Caco-2 (cell line): ENCODE measurements around the gene APPL1. TPM values are rescaled to one million over a fixed set of nuclear protein-coding genes. Genes with fewer than 3 reads are reported as not detected.

Source experiments
- BruUV-seq: library from RNA; stranded (reverse); fragments of 400-500 nt; replicated peaks from 2 replicates; lab custom pipeline; 2021; lab: Mats Ljungman, UMichigan
- CTCF ChIA-PET: fragments of 300-600 bp; sonication (Branson Sonifier 250); formaldehyde crosslinking; loops from one replicate; lab custom pipeline; 2022; ENCODE audit warnings: antibody characterized with exemption; lab: Charles Lee
- POLR2A ChIA-PET: fragments of 300-600 bp; sonication (Branson Sonifier 250); formaldehyde crosslinking; loops from one replicate; lab custom pipeline; 2022; ENCODE audit warnings: antibody characterized with exemption; lab: Charles Lee
- DNase-seq, 2 experiments: peaks; one replicate each; pipeline versions ENCODE4 v3.0.0 to v3.0.0-alpha.2; 2020 to 2022
- H3K27me3 ChIP-seq: replicated peaks from 2 replicates; pipeline ENCODE4 v1.6.0; 2011; ENCODE audit warnings: low read length; ENCODE audit not compliant: control insufficient read depth, insufficient read depth
- H3K36me3 ChIP-seq: 2 replicates; pipeline ENCODE4 v1.5.1; 2011; ENCODE audit warnings: low read length; ENCODE audit not compliant: control insufficient read depth, insufficient read depth
- H3K4me1 ChIP-seq: fragments of 250-450 bp; sonication (Bioruptor Pico); 2 replicates; pipeline ENCODE4 v1.5.1; 2020; ENCODE audit warnings: mild to moderate bottlenecking
- H3K4me3 ChIP-seq: 2 replicates; pipeline ENCODE4 v1.5.1; 2011; ENCODE audit warnings: low read depth, mild to moderate bottlenecking, control low read depth, low read length
- H3K9me3 ChIP-seq: fragments of 250-450 bp; sonication (Bioruptor Pico); 2 replicates; pipeline ENCODE4 v1.5.1; 2020; ENCODE audit warnings: mild to moderate bottlenecking, moderate library complexity
- H3K27ac Mint-ChIP-seq: one replicate; pipeline ENCODE4 v1.8.0; 2022; ENCODE audit warnings: mixed read lengths; ENCODE audit not compliant: unreplicated experiment
- H3K27me3 Mint-ChIP-seq: one replicate; pipeline ENCODE4 v1.8.0; 2022; ENCODE audit warnings: mixed read lengths; ENCODE audit not compliant: insufficient read depth, unreplicated experiment
- H3K36me3 Mint-ChIP-seq: one replicate; pipeline ENCODE4 v1.8.0; 2022; ENCODE audit warnings: mild to moderate bottlenecking, mixed read lengths; ENCODE audit not compliant: insufficient read depth, unreplicated experiment
- H3K4me1 Mint-ChIP-seq: one replicate; pipeline ENCODE4 v1.8.0; 2022; ENCODE audit warnings: low read depth, mixed read lengths; ENCODE audit not compliant: unreplicated experiment
- H3K4me3 Mint-ChIP-seq: one replicate; pipeline ENCODE4 v1.8.0; 2022; ENCODE audit warnings: mild to moderate bottlenecking, moderate library complexity, mixed read lengths; ENCODE audit not compliant: unreplicated experiment
- H3K9me3 Mint-ChIP-seq: one replicate; pipeline ENCODE4 v1.8.0; 2022; ENCODE audit warnings: mixed read lengths; ENCODE audit not compliant: unreplicated experiment
- intact Hi-C: fragments of 100-400 bp; cut with micrococcal nuclease; formaldehyde crosslinking; loops from one replicate; pipeline ENCODE4 v1.10.0; 2022; ENCODE audit not compliant: unreplicated experiment
- total RNA-seq: library from RNA; stranded (reverse); gene quantifications from 2 replicates; pipeline ENCODE4 v1.2.3, GENCODE V29; 2022
- TF ChIP-seq, protein P1 (sequence below), 2 experiments: fragments of 200-600 bp in 1 of 2; IDR thresholded peaks; 1 replicate in 1 of 2; 2 replicates in 1 of 2; pipeline versions ENCODE4 v1.5.1 to v1.8.0; 2011 to 2022; ENCODE audit warnings: antibody characterized with exemption in 1 of 2, control low read depth in 1 of 2, inconsistent platforms in 1 of 2, low read depth in 1 of 2, low read length in 1 of 2, mild to moderate bottlenecking in 1 of 2, moderate library complexity in 1 of 2; ENCODE audit not compliant: insufficient read depth in 1 of 2, severe bottlenecking in 1 of 2, unreplicated experiment in 1 of 2

APPL1 gene
- total RNA-seq, 1 experiment from 2014 or later = 40.7 TPM

DNA sequence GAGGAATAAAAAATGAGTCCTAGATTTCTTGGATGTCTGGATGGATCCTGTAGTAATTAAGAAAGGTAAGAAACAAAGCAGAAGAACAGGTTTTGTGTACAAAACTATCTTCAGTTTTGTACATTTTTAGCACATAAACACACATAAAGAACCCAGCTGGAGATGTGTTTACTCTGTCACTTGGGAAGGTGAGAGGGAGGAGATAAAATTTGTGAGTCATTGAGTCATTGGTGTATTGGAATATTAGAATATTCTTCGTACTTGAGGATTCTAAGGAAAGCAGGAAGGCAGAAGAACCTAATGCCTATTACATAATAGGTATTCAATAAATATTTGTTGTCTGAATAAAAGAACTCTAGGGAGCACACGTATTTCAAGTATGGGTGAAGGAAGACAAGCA is 17.4 kb downstream of the APPL1 start:
- no peaks in the 10 kb centered on the region for H3K9me3 Mint-ChIP-seq
- H3K27ac Mint-ChIP-seq = no peak overlapping the region
- intact Hi-C loops = no loop called here
- DNase-seq = no peak
- H3K4me1 Mint-ChIP-seq = peaks cover 15% of the 10 kb centered on the region
- CTCF ChIA-PET = interaction anchor here (0.5 to 0.7 kb wide), 2 partner anchors 17 to 147 kb away, joined by 3 read pairs; no protein-coding TSS in a partner anchor
- H3K36me3 Mint-ChIP-seq = peaks cover 32% of the 10 kb centered on the region
- H3K4me3 Mint-ChIP-seq = no peak overlapping the region
- H3K27me3 Mint-ChIP-seq = no peaks in the 10 kb centered on the region
- Histone ChIP-seq H3K4me1 (peaks cover 12% of the 10 kb centered on the region), H3K9me3 (no peaks in the 10 kb centered on the region), H3K36me3 (no peaks in the 10 kb centered on the region; the same call in 1 of the 2 replicates), H3K27me3 (no peaks in the 10 kb centered on the region), H3K4me3 (no peak overlapping the region)
- POLR2A ChIA-PET = no interaction called here
- TF ChIP-seq, protein P1, sequence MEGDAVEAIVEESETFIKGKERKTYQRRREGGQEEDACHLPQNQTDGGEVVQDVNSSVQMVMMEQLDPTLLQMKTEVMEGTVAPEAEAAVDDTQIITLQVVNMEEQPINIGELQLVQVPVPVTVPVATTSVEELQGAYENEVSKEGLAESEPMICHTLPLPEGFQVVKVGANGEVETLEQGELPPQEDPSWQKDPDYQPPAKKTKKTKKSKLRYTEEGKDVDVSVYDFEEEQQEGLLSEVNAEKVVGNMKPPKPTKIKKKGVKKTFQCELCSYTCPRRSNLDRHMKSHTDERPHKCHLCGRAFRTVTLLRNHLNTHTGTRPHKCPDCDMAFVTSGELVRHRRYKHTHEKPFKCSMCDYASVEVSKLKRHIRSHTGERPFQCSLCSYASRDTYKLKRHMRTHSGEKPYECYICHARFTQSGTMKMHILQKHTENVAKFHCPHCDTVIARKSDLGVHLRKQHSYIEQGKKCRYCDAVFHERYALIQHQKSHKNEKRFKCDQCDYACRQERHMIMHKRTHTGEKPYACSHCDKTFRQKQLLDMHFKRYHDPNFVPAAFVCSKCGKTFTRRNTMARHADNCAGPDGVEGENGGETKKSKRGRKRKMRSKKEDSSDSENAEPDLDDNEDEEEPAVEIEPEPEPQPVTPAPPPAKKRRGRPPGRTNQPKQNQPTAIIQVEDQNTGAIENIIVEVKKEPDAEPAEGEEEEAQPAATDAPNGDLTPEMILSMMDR (IDR thresholded peaks at IDR 0.05; ENCODE audit: insufficient read depth in 1 of 2, low read depth in 1 of 2, low read length in 1 of 2, severe bottlenecking in 1 of 2, unreplicated experiment in 1 of 2) = no peak
- BruUV-seq = no TSS peak

DNA sequence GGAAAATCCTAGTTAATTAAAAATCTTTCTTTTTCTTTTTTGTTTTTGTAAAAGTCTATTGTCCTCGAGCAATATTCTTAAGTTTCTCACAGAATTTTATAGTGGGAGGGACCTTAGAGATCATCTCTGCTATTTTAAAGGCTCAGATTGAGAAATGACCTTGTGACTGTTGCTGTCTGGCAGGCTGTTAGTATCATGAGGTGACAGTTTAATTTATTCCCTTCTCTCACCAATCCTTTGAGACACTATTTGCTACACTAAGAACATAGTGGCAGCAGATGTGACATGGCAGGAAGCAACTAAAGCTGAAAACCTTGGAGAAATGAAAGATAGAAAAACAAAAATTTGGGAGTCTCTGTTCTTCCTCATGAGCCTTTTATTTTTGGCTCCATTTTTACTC is 24.9 kb downstream of the APPL1 start:
- H3K27ac Mint-ChIP-seq = no peak overlapping the region
- ChIA-PET POLR2A (no interaction called here), CTCF (no interaction called here)
- H3K9me3 Mint-ChIP-seq = no peaks in the 10 kb centered on the region
- peaks cover 5% of the 10 kb centered on the region for H3K4me1 Mint-ChIP-seq
- no peak for DNase-seq
- peaks cover 21% of the 10 kb centered on the region for H3K36me3 Mint-ChIP-seq
- H3K9me3 ChIP-seq = no peaks in the 10 kb centered on the region
- no peak overlapping the region for H3K4me3 ChIP-seq
- no peaks in the 10 kb centered on the region for H3K4me1 ChIP-seq
- TF ChIP-seq, protein P1 (IDR thresholded peaks at IDR 0.05; ENCODE audit: insufficient read depth in 1 of 2, low read depth in 1 of 2, low read length in 1 of 2, severe bottlenecking in 1 of 2, unreplicated experiment in 1 of 2) = no peak
- intact Hi-C loops = no loop called here
- BruUV-seq = no TSS peak
- no peak overlapping the region for H3K4me3 Mint-ChIP-seq
- no peaks in the 10 kb centered on the region for H3K36me3 ChIP-seq
- no peaks in the 10 kb centered on the region for H3K27me3 ChIP-seq
- H3K27me3 Mint-ChIP-seq = no peaks in the 10 kb centered on the region

DNA sequence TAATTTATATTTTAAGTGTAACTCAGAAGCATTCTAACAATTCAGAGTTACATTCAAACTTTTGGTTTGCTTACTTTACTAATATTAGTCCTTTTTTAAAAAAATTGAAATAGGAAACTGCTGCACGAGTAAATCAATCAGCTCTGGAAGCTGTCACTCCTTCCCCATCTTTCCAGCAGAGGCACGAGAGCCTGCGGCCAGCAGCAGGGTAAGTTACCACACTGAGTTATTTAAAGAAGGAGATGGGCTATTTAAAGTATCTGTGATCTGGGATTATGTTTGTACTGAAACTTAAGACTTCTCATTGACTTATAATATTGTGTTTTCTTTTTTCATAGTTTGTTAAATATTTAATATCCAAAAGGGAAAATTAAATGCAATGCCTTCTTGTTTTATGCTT is 29.3 kb downstream of the APPL1 start:
- H3K36me3 Mint-ChIP-seq = peaks cover 42% of the 10 kb centered on the region
- ChIA-PET CTCF (no interaction called here), POLR2A (no interaction called here)
- intact Hi-C loops = no loop called here
- Histone ChIP-seq H3K4me1 (no peaks in the 10 kb centered on the region), H3K36me3 (no peaks in the 10 kb centered on the region), H3K27me3 (no peaks in the 10 kb centered on the region), H3K4me3 (no peak overlapping the region), H3K9me3 (no peaks in the 10 kb centered on the region)
- peaks cover 5% of the 10 kb centered on the region for H3K4me1 Mint-ChIP-seq
- H3K27me3 Mint-ChIP-seq = no peaks in the 10 kb centered on the region
- no peaks in the 10 kb centered on the region for H3K9me3 Mint-ChIP-seq
- no peak for DNase-seq
- BruUV-seq = no TSS peak
- no peak overlapping the region for H3K4me3 Mint-ChIP-seq
- TF ChIP-seq, protein P1 (IDR thresholded peaks at IDR 0.05; ENCODE audit: insufficient read depth in 1 of 2, low read depth in 1 of 2, low read length in 1 of 2, severe bottlenecking in 1 of 2, unreplicated experiment in 1 of 2) = no peak
- no peak overlapping the region for H3K27ac Mint-ChIP-seq
